Measurements from ENCODE around the gene ZBTB32.
A peak's percentile ranks its signal among the peaks of the same experiment; 100 is the strongest.

Gene ZBTB32

DNA sequence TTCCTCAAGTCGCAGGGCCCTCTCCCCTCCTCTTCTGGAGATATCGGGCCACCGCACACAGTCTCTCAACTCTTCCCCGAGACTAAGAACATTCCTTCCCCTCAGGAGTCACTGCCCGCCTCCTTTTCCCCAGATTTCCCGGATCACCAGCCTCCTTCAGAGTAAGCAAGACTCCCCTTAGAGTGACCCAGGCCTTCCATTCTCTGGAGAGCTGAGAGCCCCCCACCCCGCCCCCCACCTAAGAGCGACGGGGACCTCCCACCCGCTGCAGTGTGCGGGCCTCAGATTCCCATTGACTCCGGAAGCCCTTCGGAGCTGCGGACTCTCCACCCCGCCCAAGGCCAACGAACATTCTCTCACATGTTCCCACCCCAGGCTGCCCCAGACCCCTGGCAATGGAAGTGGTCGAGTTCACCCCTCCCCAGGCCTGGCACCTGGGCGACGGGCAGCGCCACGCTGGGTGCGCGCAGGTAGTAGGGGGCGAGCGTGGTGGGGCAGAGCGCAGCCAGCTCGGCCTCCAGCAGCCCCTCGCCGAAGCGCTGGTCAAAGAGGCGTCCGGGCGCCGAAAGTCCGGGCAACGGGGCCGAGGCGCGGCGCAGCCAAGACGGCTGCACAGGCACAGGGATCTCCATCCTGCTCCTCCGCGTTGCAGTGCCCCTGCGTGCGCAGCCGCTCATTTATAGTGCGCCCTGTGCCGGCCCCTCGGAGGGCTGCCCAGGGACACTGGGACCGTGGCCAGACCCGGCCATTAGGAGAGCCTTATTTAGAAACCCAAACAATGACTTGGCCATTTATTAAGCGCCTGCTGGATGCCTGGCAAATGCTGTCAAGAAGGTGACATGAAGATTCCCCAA lies 52.2 kb downstream of the ZBTB32 start, which contains the start of gene HSPB6:
TSS of gene HSPB6 (minus strand) at position 653 of the 854 bp plus-strand sequence. CDS start at position 632, 21 bp downstream.
- DNase-seq: peak in 14 of 42 donors; percentile 37 to 68 (median 46)
- intact Hi-C loops (cut with DNase I): no loop called here

DNA sequence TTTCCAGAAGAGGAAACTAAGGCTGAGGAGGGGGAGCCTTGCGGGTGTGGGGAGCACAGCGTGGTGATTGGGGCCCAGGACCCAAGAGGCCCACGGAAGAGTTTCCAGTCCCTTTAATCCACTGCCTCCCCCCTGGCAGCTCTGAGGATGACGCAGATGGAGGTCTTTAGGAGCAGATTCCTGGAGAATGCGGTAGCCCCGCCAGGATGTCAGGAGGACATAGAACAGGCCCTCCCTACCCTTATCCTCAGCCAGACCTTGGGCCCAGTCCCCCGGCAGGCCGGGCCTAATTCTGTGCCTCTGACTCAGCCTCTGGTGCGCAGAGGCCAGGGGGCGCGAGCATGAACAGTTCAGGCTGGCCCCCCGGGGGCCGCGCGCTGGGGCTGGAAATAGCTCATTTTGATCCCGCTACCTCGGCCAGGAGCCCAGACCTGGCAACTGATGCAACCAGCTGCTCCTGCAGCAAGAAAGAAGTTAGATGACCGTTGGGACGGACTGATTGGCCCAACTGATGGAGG lies 52.9 kb downstream of the ZBTB32 start:
- intact Hi-C loops (cut with DNase I): no loop called here
- DNase-seq: peak in 21 of 42 donors; percentile 14 to 76 (median 49)

DNA sequence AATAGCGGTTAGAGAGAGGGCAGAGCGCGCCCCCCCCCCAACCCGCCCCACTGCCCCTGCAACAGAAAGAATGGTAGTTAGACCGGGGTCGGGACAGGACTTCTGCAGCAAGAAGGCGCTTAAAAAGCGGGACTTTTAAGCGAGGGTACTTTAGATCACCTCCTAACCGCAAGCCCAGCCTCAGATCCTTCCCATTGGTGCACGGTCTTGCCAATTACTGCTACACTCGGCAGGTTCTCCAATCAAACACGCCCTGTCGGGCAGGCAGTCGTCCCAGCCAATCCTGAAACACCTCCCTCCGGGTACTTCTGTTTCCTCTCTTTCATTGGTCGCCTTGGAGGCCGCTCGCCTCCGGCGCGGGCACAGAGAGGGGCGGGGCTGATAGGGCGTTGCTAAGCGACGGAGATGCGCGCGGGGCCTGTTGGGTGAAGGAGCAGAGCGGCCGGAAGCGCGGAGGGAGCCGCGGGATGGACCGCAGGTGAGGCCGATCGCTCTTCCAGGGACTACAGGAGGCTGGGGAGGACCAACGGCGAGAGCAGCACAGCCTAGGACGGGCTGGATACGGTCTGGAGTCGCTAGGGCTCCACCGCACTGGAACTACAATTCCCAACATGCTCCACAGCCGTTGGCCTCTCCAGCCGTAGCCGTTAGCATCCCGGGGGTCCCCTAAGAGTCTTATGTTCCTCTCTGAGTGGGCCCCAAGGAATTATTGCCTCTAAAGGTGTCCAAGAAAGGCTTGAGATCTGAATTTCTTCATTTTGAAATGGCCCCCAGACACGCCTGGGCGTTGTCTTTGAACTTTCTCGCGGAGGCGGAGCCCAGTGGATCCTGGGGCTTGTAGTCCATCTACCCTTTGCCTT lies 53.6 kb downstream of the ZBTB32 start, which contains the start of gene PROSER3:
TSS of gene PROSER3 (plus strand) at position 428 of the 860 bp plus-strand sequence. CDS start at position 468, 40 bp downstream.
- peak; percentile 95 to 100 (median 99) for DNase-seq
- intact Hi-C loops (cut with DNase I): no loop called here

DNA sequence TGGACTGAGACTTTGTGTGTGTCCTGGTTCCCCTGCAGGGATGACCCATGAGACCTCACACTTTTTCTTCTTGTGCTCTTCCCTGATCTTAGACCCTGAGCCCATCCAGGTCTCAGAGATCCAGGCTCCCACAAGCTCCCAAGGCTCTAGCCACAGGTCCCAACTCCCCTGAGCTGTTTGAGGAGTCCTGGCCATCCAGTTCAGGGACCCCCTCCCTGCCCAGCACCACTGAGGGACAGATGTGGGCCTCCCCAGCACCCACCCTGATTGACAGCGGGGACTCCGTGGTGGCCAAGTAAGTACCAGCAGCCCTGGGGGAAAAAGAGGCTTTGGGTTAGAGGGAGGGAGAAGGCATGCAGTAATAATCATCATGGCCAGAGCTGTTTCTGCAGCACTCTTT lies 55.3 kb downstream of the ZBTB32 start:
- peak in 1 of 42 donors; percentile 11 for DNase-seq
- intact Hi-C loops (cut with DNase I): no loop called here

DNA sequence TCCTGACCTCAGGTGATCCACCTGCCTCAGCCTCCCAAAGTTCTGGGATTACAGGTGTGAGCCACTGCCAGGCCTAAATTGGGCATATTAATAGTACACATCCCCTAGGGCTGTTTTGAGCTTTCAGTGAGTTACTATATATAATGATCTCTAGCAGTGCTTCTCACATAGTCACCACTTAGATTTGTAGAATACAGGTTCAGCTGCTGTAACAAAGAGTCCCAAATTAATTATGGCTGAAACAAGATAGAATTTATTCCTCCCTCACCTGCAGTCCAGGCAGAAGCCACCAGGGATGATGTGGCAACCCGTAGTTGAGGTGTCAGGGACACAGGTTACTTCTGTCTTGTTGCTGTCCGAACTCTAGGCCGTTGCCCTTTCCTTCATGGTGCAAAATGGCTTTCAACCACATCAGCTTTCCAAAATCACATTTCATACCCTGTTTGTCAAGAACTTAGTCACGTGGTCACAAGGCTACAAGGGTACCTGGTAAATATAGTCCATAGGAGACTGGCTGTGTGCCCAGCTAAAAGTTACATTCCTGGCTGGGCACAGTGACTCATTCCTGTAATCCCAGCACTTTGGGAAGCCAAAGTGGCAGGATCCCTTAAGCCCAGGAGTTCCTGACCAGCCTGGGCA lies 56.5 kb downstream of the ZBTB32 start:
- DNase-seq: no peak
- intact Hi-C loops (cut with DNase I): no loop called here

DNA sequence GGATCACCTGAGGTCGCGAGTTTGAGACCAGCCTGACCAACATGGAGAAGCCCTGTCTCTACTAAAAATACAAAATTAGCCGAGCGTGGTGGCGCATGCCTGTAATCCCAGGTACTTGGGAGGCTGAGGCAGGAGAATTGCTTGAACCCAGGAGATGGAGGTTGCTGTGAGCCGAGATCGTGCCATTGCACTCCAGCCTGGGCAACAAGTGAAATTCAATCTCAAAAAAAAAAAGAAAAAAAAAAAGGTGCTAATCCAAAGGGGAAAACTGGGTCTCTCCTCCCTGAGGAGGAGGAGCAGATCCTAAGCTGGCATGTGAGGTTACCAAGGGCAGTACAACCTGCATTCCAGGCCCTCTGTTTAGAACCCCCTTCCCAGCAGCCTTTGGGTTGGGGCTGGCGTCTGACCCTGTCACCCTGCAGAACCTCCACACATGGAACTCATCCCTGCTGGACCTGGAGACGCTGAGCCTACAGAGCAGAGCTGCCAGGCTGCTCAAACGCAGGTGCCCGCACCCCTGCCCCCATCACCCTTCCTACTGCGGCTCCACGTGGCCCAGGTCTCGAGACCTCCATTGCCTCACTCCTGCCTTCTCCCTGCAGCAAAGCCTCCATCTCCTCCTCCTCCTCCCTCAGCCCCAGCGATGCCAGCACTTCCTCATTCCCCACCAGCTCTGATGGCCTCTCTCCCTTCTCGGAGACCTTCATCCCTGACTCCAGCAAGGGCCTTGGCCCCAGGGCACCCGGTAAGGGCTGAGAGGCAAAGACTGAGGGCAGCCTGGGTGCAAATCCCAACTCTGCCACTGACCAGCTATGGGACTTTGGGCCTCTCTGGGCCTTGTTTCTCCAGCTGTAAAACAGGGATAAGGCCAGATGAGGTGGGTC lies 60.3 kb downstream of the ZBTB32 start:
- no peak for DNase-seq
- intact Hi-C loops (cut with DNase I): no loop called here
